IMR-90 (cell line): Measurements from ENCODE around the gene ABHD16B. TPM values are rescaled to one million over a fixed set of nuclear protein-coding genes. Genes with fewer than 3 reads are reported as not detected.

Experiments
- ATAC-seq: fragments of 200-7000 bp; cut with Tn5 transposase; 2 replicates; pipeline ENCODE4 v1.9.1; 2020; ENCODE audit warnings: low read depth, mild to moderate bottlenecking, moderate library complexity
- BruUV-seq: library from RNA; stranded (reverse); fragments of 400-500 nt; replicated peaks from 2 replicates; lab custom pipeline; 2021; lab: Mats Ljungman, UMichigan
- CTCF ChIA-PET: fragments of 300-600 bp; formaldehyde crosslinking; extraction: SDS; loops from one replicate; lab custom pipeline; 2021; ENCODE audit warnings: antibody characterized with exemption; lab: Yijun Ruan, JAX
- POLR2A ChIA-PET: fragments of 300-600 bp; sonication (Branson Sonifier 250); formaldehyde crosslinking; loops from one replicate; lab custom pipeline; 2022; ENCODE audit warnings: antibody characterized with exemption; ENCODE audit not compliant: unreplicated experiment; lab: Charles Lee
- DNase-seq: peaks from one replicate; pipeline ENCODE4 v3.0.0; 2013
- H2AFZ ChIP-seq: replicated peaks from 2 replicates; pipeline ENCODE3; 2013; ENCODE audit warnings: low read length, mild to moderate bottlenecking; ENCODE audit not compliant: poor library complexity
- H2AK5ac ChIP-seq: 2 replicates; pipeline ENCODE4 v1.6.1; 2013; ENCODE audit warnings: low read depth, low read length, inconsistent platforms
- H2AK9ac ChIP-seq: replicated peaks from 2 replicates; pipeline ENCODE3; 2013; ENCODE audit warnings: mild to moderate bottlenecking, low read depth, low read length, moderate library complexity; ENCODE audit not compliant: poor library complexity
- H2BK120ac ChIP-seq: 2 replicates; pipeline ENCODE4 v1.6.1; 2013; ENCODE audit warnings: low read depth, low read length, inconsistent platforms
- H2BK15ac ChIP-seq: 3 replicates; pipeline ENCODE4 v1.6.1; 2013; ENCODE audit warnings: low read depth, low read length, inconsistent platforms
- H2BK20ac ChIP-seq: 2 replicates; pipeline ENCODE4 v1.6.1; 2013; ENCODE audit warnings: low read depth, mild to moderate bottlenecking, inconsistent platforms, low read length, moderate library complexity
- H2BK5ac ChIP-seq: 2 replicates; pipeline ENCODE4 v1.6.1; 2013; ENCODE audit warnings: mild to moderate bottlenecking, low read depth, low read length, inconsistent platforms; ENCODE audit not compliant: poor library complexity, severe bottlenecking
- H3K14ac ChIP-seq: replicated peaks from 2 replicates; pipeline ENCODE4 v1.6.1; 2013; ENCODE audit warnings: low read depth, low read length, inconsistent platforms
- H3K18ac ChIP-seq: 2 replicates; pipeline ENCODE4 v1.6.1; 2013; ENCODE audit warnings: low read depth, low read length, control low read depth
- H3K23ac ChIP-seq: 2 replicates; pipeline ENCODE4 v1.6.1; 2013; ENCODE audit warnings: low read depth, low read length, inconsistent platforms
- H3K27ac ChIP-seq: 2 replicates; pipeline ENCODE4 v1.5.1; 2013; ENCODE audit warnings: mild to moderate bottlenecking, control low read depth, low read length; ENCODE audit not compliant: insufficient read depth
- H3K27me3 ChIP-seq: 2 replicates; pipeline ENCODE4 v1.6.1; 2013; ENCODE audit warnings: low read length; ENCODE audit not compliant: control insufficient read depth, insufficient read depth
- H3K36me3 ChIP-seq: 2 replicates; pipeline ENCODE4 v1.6.1; 2013; ENCODE audit warnings: low read length, mixed read lengths; ENCODE audit not compliant: control insufficient read depth, insufficient read depth
- H3K4ac ChIP-seq: 2 replicates; pipeline ENCODE4 v1.6.1; 2013; ENCODE audit warnings: low read depth, low read length, inconsistent platforms
- H3K4me1 ChIP-seq: 2 replicates; pipeline ENCODE4 v1.6.1; 2013; ENCODE audit warnings: low read length, mixed read lengths; ENCODE audit not compliant: control insufficient read depth, insufficient read depth
- H3K4me2 ChIP-seq: 2 replicates; pipeline ENCODE4 v1.6.1; 2013; ENCODE audit warnings: low read depth, mild to moderate bottlenecking, control low read depth, low read length, moderate library complexity
- H3K4me3 ChIP-seq: 2 replicates; pipeline ENCODE4 v1.5.1; 2013; ENCODE audit warnings: low read depth, mild to moderate bottlenecking, control low read depth, low read length, moderate library complexity; ENCODE audit not compliant: insufficient read depth
- H3K56ac ChIP-seq: 2 replicates; pipeline ENCODE4 v1.6.1; 2013; ENCODE audit warnings: low read length, inconsistent platforms; ENCODE audit not compliant: insufficient read depth; ENCODE audit errors: extremely low read depth
- H3K79me1 ChIP-seq, 2 experiments: 2 replicates each; pipeline ENCODE4 v1.6.1; 2013; ENCODE audit warnings: low read length in 2 of 2, inconsistent platforms in 1 of 2, low read depth in 1 of 2
- H3K9ac ChIP-seq: 2 replicates; pipeline ENCODE4 v1.6.1; 2013; ENCODE audit warnings: low read depth, low read length, control low read depth
- H3K9me1 ChIP-seq: 2 replicates; pipeline ENCODE4 v1.6.1; 2013; ENCODE audit warnings: low read length, inconsistent platforms; ENCODE audit not compliant: insufficient read depth
- H3K9me3 ChIP-seq: 2 replicates; pipeline ENCODE4 v1.6.1; 2013; ENCODE audit warnings: low read length; ENCODE audit not compliant: control insufficient read depth, insufficient read depth
- H4K20me1 ChIP-seq: 2 replicates; pipeline ENCODE4 v1.6.1; 2013; ENCODE audit warnings: low read length, inconsistent platforms; ENCODE audit not compliant: insufficient read depth
- H4K5ac ChIP-seq: 2 replicates; pipeline ENCODE4 v1.6.1; 2013; ENCODE audit warnings: mild to moderate bottlenecking, low read depth, low read length, control low read depth
- H4K8ac ChIP-seq, 2 experiments: 2 replicates each; pipeline ENCODE4 v1.6.1; 2013; ENCODE audit warnings: low read depth in 2 of 2, low read length in 2 of 2, control low read depth in 1 of 2, inconsistent platforms in 1 of 2
- H4K91ac ChIP-seq: 2 replicates; pipeline ENCODE4 v1.6.1; 2013; ENCODE audit warnings: low read depth, low read length, inconsistent platforms; ENCODE audit not compliant: insufficient read depth
- CHD1 ChIP-seq: IDR thresholded peaks from 2 replicates; pipeline ENCODE4 v1.6.1; 2012; ENCODE audit warnings: low read depth, low read length, improper control_type of control experiment
- FOS ChIP-seq: fragments of 150-350 bp; IDR thresholded peaks from 2 replicates; pipeline ENCODE4 v1.6.1; 2016; ENCODE audit warnings: low read depth, low read length
- MAZ ChIP-seq: IDR thresholded peaks from 2 replicates; pipeline ENCODE4 v1.6.1; 2012; ENCODE audit warnings: low read depth, mild to moderate bottlenecking, low read length, improper control_type of control experiment, moderate library complexity, borderline replicate concordance
- MXI1 ChIP-seq: IDR thresholded peaks from 2 replicates; pipeline ENCODE4 v1.6.1; 2012; ENCODE audit warnings: low read depth, mild to moderate bottlenecking, low read length, moderate library complexity, borderline replicate concordance
- NFE2L2 ChIP-seq: fragments of 150-350 bp; IDR thresholded peaks from 2 replicates; pipeline ENCODE4 v1.6.1; 2016; ENCODE audit warnings: low read depth, mild to moderate bottlenecking, low read length
- RAD21 ChIP-seq: IDR thresholded peaks from 2 replicates; pipeline ENCODE4 v1.6.1; 2012; ENCODE audit warnings: low read length, improper control_type of control experiment
- RCOR1 ChIP-seq: IDR thresholded peaks from 2 replicates; pipeline ENCODE4 v1.6.1; 2012; ENCODE audit warnings: mild to moderate bottlenecking, low read length, improper control_type of control experiment; ENCODE audit not compliant: insufficient replicate concordance
- SMC3 ChIP-seq: fragments of 150-350 bp; IDR thresholded peaks from 2 replicates; pipeline ENCODE4 v1.6.1; 2016; ENCODE audit warnings: low read depth, mild to moderate bottlenecking, antibody characterized with exemption, low read length, moderate library complexity
- WGBS, 2 experiments: methylation state at CpG; one replicate each; pipeline versions ENCODE4 v1.1.5 to v1.1.7; 2013; ENCODE audit warnings: missing lambda C conversion rate in 2 of 2; ENCODE audit not compliant: insufficient read length in 1 of 2; ENCODE audit errors: extremely low coverage in 2 of 2; 5-methylcytosine and 5-hydroxymethylcytosine counted together
- dilution Hi-C: fragments of 300-500 bp; cut with HindIII; formaldehyde crosslinking; loops from one replicate; pipeline ENCODE4 v1.14.3; 2018; ENCODE audit warnings: low sequenced_read_pairs; ENCODE audit not compliant: unreplicated experiment
- in situ Hi-C: fragments of 300-500 bp; cut with MboI; formaldehyde crosslinking; loops from 3 replicates; pipeline ENCODE4 v1.14.3; 2019; ENCODE audit warnings: low sequenced_read_pairs, inconsistent platforms, mixed read lengths
- intact Hi-C: fragments of 100-400 bp; cut with micrococcal nuclease; formaldehyde crosslinking; loops from 2 replicates; pipeline ENCODE4 v1.10.0; 2022
- polyA plus RNA-seq, 3 experiments: library from polyadenylated mRNA; depleted of rRNA; stranded (reverse); fragments of >200 nt; gene quantifications; 2 replicates each; pipeline ENCODE4 v1.2.3, GENCODE V29; 2012; ENCODE audit warnings: low replicate concordance in 1 of 3
- total RNA-seq: library from RNA; depleted of rRNA; stranded (reverse); fragments of >200 nt; gene quantifications from 2 replicates; pipeline ENCODE4 v1.2.3, GENCODE V29; 2012
- TF ChIP-seq, protein P1 (sequence below): fragments of 150-350 bp; IDR thresholded peaks from 2 replicates; pipeline ENCODE4 v1.6.1; 2016; ENCODE audit warnings: low read depth, mild to moderate bottlenecking, low read length, moderate library complexity, borderline replicate concordance
- TF ChIP-seq, protein P2 (sequence below): fragments of 150-350 bp; IDR thresholded peaks from 2 replicates; pipeline ENCODE4 v1.6.1; 2017; ENCODE audit warnings: mild to moderate bottlenecking, antibody characterized with exemption, low read length, low read depth

Gene ABHD16B
- total and polyA plus RNA-seq, 2 of the 4 experiments (the other 2 are of a cell fraction): 0.05 TPM; not detected in 1

DNA sequence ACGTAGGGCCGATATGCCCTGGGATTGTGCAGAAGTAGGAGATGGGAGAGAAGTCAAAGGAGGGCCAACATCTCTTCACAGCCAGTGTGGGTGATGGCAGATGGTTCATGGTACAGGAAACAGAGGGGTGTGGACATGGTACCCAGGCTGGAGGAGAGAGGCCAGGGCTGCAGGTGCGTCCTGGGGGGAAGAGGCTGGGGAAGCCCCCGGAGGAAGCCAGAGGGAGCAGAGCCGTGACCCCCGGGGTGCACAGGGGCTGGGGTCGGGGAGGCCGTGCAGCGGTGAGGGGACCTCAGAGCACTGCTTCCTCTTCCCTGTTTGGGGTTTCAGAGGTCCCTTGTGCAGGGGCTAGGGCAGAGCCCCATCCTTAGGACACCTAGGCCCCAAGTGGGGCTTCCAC lies 19.0 kb upstream of the ABHD16B start:
- Histone ChIP-seq H3K9me3 (no peaks in the 10 kb centered on the region), H3K27ac (no peak overlapping the region), H3K18ac (no peak overlapping the region), H2AK5ac (no peak overlapping the region), H2BK5ac (no peak overlapping the region), H2AK9ac (no peak overlapping the region), H4K5ac (no peak overlapping the region), H3K9me1 (0 out of 2 replicates have a peak, but pooled peaks cover 5% of the 10 kb centered on the region), H3K9ac (no peak overlapping the region), H4K91ac (no peak overlapping the region), H2BK15ac (no peak overlapping the region), H3K4me1 (peaks cover 6% of the 10 kb centered on the region), H4K20me1 (no peaks in the 10 kb centered on the region), H3K4me2 (no peak overlapping the region), H3K79me1 (no peaks in the 10 kb centered on the region), H3K14ac (no peak overlapping the region), H3K4ac (no peak overlapping the region), H3K36me3 (no peaks in the 10 kb centered on the region), H2BK120ac (no peak overlapping the region), H4K8ac (no peak overlapping the region), H3K27me3 (peaks cover 6% of the 10 kb centered on the region), H3K56ac (no peak overlapping the region), H2AFZ (no peak overlapping the region), H3K23ac (no peak overlapping the region), H2BK20ac (no peak overlapping the region), H3K4me3 (no peak overlapping the region)
- POLR2A ChIA-PET: no interaction called here
- 70% methylated on average over 8 of the region's 9 CpGs; no CpG with 5 or more reads in 1 of the 2 experiments for WGBS, 2 experiments
- BruUV-seq: no TSS peak
- dilution Hi-C loops (no loop called here), in situ Hi-C loops (no loop called here), intact Hi-C loops (no loop called here)
- no peak for ATAC-seq
- no peak for TF ChIP-seq FOS
- no peak for TF ChIP-seq NFE2L2
- TF ChIP-seq CHD1: no peak
- TF ChIP-seq RAD21: no peak
- TF ChIP-seq, protein P1, sequence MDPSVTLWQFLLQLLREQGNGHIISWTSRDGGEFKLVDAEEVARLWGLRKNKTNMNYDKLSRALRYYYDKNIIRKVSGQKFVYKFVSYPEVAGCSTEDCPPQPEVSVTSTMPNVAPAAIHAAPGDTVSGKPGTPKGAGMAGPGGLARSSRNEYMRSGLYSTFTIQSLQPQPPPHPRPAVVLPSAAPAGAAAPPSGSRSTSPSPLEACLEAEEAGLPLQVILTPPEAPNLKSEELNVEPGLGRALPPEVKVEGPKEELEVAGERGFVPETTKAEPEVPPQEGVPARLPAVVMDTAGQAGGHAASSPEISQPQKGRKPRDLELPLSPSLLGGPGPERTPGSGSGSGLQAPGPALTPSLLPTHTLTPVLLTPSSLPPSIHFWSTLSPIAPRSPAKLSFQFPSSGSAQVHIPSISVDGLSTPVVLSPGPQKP: no peak
- TF ChIP-seq, protein P2, sequence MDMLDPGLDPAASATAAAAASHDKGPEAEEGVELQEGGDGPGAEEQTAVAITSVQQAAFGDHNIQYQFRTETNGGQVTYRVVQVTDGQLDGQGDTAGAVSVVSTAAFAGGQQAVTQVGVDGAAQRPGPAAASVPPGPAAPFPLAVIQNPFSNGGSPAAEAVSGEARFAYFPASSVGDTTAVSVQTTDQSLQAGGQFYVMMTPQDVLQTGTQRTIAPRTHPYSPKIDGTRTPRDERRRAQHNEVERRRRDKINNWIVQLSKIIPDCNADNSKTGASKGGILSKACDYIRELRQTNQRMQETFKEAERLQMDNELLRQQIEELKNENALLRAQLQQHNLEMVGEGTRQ: no peak
- TF ChIP-seq MXI1: no peak
- no peak for TF ChIP-seq RCOR1
- TF ChIP-seq SMC3: no peak
- TF ChIP-seq MAZ: no peak
- DNase-seq: no peak
- CTCF ChIA-PET: no interaction called here
